Osteocyte (in vitro differentiated cells): ENCODE data around the gene OR9G1. TPM values are rescaled to one million over a fixed set of nuclear protein-coding genes. Genes with fewer than 3 reads are reported as not detected.

Source experiments
- DNase-seq: peaks from one replicate; pipeline ENCODE4 v3.0.0; 2021; ENCODE audit warnings: mixed read lengths; ENCODE audit not compliant: unreplicated experiment; ENCODE audit errors: extremely low spot score
- H3K27ac Mint-ChIP-seq: one replicate; pipeline ENCODE4 v1.8.0; 2021; ENCODE audit warnings: mild to moderate bottlenecking, mixed read lengths; ENCODE audit not compliant: unreplicated experiment
- H3K27me3 Mint-ChIP-seq: one replicate; pipeline ENCODE4 v1.8.0; 2021; ENCODE audit warnings: mixed read lengths; ENCODE audit not compliant: unreplicated experiment
- H3K36me3 Mint-ChIP-seq: one replicate; pipeline ENCODE4 v1.8.0; 2021; ENCODE audit warnings: mixed read lengths; ENCODE audit not compliant: unreplicated experiment
- H3K4me1 Mint-ChIP-seq: one replicate; pipeline ENCODE4 v1.8.0; 2021; ENCODE audit warnings: mixed read lengths; ENCODE audit not compliant: unreplicated experiment
- H3K4me3 Mint-ChIP-seq: one replicate; pipeline ENCODE4 v1.8.0; 2021; ENCODE audit warnings: mild to moderate bottlenecking, moderate library complexity, mixed read lengths; ENCODE audit not compliant: unreplicated experiment
- H3K9me3 Mint-ChIP-seq: one replicate; pipeline ENCODE4 v1.8.0; 2021; ENCODE audit warnings: mixed read lengths; ENCODE audit not compliant: unreplicated experiment
- total RNA-seq: library from RNA; stranded (reverse); gene quantifications from 2 replicates; pipeline ENCODE4 v1.2.1, GENCODE V29; 2021
- TF ChIP-seq, protein P1 (sequence below): fragments of 200-600 bp; sonication (generic); IDR thresholded peaks from 2 replicates; pipeline ENCODE4 v1.5.0; 2021; ENCODE audit warnings: antibody characterized with exemption, mild to moderate bottlenecking, moderate library complexity

The OR9G1 gene
- total RNA-seq, 1 donor from 2014 or later: not detected

DNA sequence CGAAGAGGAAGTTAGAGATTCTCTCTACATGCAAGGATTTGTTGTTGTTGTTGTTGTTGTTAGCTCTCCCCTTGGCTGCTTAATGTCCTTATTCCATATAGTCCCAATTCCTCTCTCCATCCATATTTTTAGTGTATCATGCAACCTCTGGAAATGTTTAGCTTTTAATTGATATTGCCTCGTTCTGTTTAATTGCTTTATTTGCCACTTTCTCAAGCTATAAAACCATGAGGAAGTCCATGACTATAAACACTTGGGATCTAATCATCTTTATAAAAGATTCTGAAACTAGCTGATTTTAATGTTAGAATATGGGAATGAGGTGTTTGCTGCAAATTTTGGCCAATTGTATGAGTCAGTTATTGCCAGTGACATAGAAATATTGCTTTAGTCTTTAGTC, 5.5 kb upstream of the OR9G1 start:
- DNase-seq: no peak
- H3K27me3 Mint-ChIP-seq: no peaks in the 10 kb centered on the region
- no peak overlapping the region for H3K27ac Mint-ChIP-seq
- H3K4me1 Mint-ChIP-seq: no peaks in the 10 kb centered on the region
- TF ChIP-seq, protein P1, sequence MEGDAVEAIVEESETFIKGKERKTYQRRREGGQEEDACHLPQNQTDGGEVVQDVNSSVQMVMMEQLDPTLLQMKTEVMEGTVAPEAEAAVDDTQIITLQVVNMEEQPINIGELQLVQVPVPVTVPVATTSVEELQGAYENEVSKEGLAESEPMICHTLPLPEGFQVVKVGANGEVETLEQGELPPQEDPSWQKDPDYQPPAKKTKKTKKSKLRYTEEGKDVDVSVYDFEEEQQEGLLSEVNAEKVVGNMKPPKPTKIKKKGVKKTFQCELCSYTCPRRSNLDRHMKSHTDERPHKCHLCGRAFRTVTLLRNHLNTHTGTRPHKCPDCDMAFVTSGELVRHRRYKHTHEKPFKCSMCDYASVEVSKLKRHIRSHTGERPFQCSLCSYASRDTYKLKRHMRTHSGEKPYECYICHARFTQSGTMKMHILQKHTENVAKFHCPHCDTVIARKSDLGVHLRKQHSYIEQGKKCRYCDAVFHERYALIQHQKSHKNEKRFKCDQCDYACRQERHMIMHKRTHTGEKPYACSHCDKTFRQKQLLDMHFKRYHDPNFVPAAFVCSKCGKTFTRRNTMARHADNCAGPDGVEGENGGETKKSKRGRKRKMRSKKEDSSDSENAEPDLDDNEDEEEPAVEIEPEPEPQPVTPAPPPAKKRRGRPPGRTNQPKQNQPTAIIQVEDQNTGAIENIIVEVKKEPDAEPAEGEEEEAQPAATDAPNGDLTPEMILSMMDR: no peak
- no peak overlapping the region for H3K4me3 Mint-ChIP-seq
- no peaks in the 10 kb centered on the region for H3K36me3 Mint-ChIP-seq
- no peaks in the 10 kb centered on the region for H3K9me3 Mint-ChIP-seq

DNA sequence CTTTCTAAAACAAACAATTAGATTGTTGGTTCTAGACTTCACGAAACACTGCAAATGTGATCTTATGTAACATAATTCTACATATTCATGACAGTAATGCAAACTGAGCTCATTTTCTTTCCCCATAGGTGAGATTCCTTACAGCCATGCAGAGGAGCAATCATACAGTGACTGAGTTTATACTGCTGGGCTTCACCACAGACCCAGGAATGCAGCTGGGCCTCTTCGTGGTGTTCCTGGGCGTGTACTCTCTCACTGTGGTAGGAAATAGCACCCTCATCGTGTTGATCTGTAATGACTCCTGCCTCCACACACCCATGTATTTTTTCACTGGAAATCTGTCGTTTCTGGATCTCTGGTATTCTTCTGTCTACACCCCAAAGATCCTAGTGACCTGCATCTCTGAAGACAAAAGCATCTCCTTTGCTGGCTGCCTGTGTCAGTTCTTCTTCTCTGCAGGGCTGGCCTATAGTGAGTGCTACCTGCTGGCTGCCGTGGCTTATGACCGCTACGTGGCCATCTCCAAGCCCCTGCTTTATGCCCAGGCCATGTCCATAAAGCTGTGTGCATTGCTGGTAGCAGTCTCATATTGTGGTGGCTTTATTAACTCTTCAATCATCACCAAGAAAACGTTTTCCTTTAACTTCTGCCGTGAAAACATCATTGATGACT, 1.5 kb downstream of the OR9G1 start:
- Mint-ChIP-seq H3K9me3 (no peaks in the 10 kb centered on the region), H3K36me3 (no peaks in the 10 kb centered on the region), H3K4me3 (no peak overlapping the region), H3K27ac (no peak overlapping the region), H3K4me1 (no peaks in the 10 kb centered on the region), H3K27me3 (no peaks in the 10 kb centered on the region)
- DNase-seq: no peak
- TF ChIP-seq, protein P1: no peak

DNA sequence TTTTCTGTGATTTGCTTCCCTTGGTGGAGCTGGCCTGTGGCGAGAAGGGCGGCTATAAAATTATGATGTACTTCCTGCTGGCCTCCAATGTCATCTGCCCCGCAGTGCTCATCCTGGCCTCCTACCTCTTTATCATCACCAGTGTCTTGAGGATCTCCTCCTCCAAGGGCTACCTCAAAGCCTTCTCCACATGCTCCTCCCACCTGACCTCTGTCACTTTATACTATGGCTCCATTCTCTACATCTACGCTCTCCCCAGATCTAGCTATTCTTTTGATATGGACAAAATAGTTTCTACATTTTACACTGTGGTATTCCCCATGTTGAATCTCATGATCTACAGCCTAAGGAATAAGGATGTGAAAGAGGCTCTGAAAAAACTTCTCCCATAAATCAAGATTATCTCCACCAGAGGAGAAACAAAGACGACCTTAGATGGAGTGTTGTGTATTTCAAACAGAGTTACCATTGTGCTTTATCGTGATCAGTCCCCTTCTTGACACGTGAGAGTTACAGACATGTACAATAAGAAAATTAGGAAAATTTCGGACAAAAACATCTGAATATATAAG, 2.1 kb downstream of the OR9G1 start:
- Mint-ChIP-seq H3K36me3 (no peaks in the 10 kb centered on the region), H3K27me3 (no peaks in the 10 kb centered on the region), H3K4me3 (no peak overlapping the region), H3K9me3 (no peaks in the 10 kb centered on the region), H3K27ac (no peak overlapping the region), H3K4me1 (no peaks in the 10 kb centered on the region)
- no peak for DNase-seq
- TF ChIP-seq, protein P1: no peak

DNA sequence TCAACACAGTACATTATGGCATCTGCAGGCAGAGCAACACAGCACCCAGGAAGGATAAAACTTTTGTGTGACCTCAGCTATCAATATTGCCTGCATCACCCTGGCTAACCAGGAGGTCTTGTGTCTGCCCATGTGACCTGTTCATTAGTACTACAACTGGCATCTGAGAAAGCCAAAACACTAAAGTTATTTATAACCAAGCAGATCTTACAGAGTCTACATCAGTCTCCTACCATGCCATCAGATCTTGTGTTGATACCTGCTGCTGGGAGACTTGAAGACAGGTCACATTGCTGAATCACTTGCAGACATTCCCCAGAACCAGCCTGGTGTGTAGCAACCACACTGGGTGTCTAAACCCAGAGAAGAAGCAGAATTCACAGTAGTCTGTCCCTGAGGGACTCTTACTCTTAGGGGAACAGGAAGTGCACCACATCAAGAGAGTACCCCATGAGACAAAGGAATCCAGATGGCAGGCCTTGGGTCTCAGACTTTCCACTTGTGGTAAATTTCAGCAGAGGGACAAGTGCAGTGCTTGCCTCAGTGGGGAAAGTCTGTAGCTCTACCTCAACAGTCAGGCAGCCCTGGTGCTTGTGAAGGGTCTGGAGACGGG, 7.0 kb downstream of the OR9G1 start:
- Mint-ChIP-seq H3K9me3 (peaks cover 4% of the 10 kb centered on the region), H3K27me3 (no peaks in the 10 kb centered on the region), H3K4me1 (no peaks in the 10 kb centered on the region), H3K27ac (no peak overlapping the region), H3K4me3 (no peak overlapping the region), H3K36me3 (no peaks in the 10 kb centered on the region)
- DNase-seq: no peak
- TF ChIP-seq, protein P1: no peak

DNA sequence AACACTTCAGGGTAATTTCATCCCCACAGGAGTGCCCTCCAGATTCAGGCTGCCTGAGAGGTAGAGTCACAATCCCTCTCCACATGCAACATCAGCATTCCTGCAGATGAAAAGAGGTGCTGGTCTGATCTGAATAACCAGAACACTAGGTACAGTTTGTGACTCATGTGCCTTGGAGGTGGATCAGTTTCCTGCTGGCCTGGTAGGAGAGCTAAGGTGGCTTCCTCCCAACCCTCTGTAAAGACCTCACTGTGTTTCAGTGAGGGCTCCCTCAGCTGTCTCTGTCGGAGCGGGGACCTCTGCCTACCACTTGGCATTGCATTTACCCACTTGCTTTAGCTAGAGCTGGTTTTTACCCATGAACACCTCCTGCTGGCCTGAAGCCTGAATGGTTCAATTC, 7.6 kb downstream of the OR9G1 start:
- H3K4me3 Mint-ChIP-seq: no peak overlapping the region
- H3K27ac Mint-ChIP-seq: no peak overlapping the region
- DNase-seq: no peak
- TF ChIP-seq, protein P1: no peak
- H3K27me3 Mint-ChIP-seq: no peaks in the 10 kb centered on the region
- H3K9me3 Mint-ChIP-seq: peaks cover 7% of the 10 kb centered on the region
- H3K4me1 Mint-ChIP-seq: no peaks in the 10 kb centered on the region
- H3K36me3 Mint-ChIP-seq: no peaks in the 10 kb centered on the region
